ENCODE measurements around the gene ALPG.
"Not testable (repeated sequence)": the region's sequence is repeated elsewhere in the genome, so short reads cannot be mapped to it uniquely, and the experiment has no call there.

The ALPG gene

DNA sequence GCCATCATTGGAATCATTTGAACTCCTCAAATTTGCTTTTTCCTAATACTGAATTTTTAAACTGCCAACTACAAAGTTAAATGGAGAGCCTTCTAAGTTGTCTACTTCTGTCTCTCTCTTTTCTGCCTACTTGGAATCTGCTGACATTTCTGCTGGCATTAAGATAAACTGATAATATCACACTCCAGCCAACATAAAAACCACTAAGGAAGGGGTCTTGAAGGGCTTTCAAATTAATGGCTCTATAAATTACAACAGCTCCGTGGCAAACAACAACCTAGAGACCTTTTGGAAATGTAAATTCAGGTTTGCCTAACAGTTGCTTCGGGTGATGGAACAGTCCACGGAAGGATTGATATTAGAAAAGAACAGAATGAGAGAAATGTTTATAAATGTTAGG, 16.0 kb upstream of the ALPG start:
- POLR2A ChIA-PET: no interaction called here
- no peak for DNase-seq (ENCODE audit: extremely low spot score)
- TF ChIP-seq, protein P1, sequence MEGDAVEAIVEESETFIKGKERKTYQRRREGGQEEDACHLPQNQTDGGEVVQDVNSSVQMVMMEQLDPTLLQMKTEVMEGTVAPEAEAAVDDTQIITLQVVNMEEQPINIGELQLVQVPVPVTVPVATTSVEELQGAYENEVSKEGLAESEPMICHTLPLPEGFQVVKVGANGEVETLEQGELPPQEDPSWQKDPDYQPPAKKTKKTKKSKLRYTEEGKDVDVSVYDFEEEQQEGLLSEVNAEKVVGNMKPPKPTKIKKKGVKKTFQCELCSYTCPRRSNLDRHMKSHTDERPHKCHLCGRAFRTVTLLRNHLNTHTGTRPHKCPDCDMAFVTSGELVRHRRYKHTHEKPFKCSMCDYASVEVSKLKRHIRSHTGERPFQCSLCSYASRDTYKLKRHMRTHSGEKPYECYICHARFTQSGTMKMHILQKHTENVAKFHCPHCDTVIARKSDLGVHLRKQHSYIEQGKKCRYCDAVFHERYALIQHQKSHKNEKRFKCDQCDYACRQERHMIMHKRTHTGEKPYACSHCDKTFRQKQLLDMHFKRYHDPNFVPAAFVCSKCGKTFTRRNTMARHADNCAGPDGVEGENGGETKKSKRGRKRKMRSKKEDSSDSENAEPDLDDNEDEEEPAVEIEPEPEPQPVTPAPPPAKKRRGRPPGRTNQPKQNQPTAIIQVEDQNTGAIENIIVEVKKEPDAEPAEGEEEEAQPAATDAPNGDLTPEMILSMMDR (IDR thresholded peaks at IDR 0.05; ENCODE audit: control extremely low read depth, extremely low read depth, low read depth, missing control alignments): no peak
- CTCF ChIA-PET: interaction anchor here (0.7 to 1.4 kb wide), 2 partner anchors 48 to 490 kb away, joined by 3 read pairs; no protein-coding TSS in a partner anchor

DNA sequence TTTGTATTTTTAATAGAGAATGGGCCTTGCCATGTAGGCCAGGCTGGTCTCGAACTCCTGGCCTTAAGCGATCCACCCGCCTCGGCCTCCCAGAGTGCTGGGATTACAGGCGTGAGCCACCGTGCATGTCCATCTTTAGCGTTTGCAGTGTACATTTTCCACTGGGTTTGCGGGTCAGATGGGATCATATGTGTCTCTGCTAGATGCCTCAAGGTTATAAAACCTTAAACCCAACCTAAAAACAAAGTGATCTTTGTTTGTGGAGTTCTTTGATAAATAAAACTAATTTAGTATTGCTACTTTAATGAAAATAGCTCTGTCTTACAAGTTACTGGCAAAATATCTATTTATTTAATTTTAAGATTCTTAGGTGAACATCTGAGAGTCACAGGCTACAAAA, 13.1 kb upstream of the ALPG start:
- TF ChIP-seq, protein P1 (IDR thresholded peaks at IDR 0.05; ENCODE audit: control extremely low read depth, extremely low read depth, low read depth, missing control alignments): no peak
- DNase-seq (ENCODE audit: extremely low spot score): no peak
- CTCF ChIA-PET: no interaction called here
- POLR2A ChIA-PET: no interaction called here

DNA sequence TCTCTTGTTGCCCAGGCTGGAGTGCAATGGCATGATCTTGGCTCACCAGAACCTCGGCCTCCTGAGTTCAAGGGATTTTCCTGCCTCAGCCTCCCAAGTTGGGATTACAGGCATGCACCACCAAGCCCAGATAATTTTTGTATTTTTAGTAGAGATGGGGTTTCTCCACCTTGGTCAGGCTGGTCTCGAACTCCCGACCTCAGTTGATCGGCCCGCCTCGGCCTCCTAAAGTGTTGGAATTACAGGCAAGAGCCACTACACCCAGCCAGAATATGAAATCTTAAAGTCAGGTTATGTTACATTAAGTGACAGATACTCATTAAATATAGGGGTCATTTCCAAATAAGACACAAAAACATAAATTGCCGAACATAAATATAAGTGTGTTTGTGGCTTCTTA, 12.2 kb upstream of the ALPG start:
- POLR2A ChIA-PET, CTCF ChIA-PET: not testable (repeated sequence)

DNA sequence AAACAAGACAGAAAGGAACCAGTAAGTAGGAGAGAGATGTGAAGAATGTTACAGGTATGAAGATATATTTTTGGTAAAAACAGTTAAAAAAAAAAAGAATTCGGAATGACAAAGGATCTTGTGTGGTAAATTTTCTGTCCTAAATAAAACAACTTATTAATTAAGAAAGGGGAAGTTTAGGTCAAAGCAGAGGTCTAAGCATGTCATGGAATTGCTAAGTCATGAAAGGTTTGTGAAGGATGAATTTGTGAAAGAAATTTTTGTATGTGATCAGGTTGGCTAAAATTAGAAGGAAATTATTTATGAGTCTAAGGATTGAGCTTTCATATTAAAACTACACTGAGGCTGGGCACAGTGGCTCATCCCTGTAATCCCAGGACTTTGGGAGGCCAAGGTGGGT, 11.1 kb upstream of the ALPG start:
- POLR2A ChIA-PET: no interaction called here
- no peak for DNase-seq (ENCODE audit: extremely low spot score)
- TF ChIP-seq, protein P1 (IDR thresholded peaks at IDR 0.05; ENCODE audit: control extremely low read depth, extremely low read depth, low read depth, missing control alignments): no peak
- CTCF ChIA-PET: interaction anchor here (0.9 to 1.0 kb wide), 2 partner anchors 11 to 495 kb away, joined by 3 read pairs; no protein-coding TSS in a partner anchor

More for the DNA sequence above, 12.2 kb upstream of the ALPG start:
- DNase-seq (ENCODE audit: extremely low spot score): not testable (repeated sequence)

DNA sequence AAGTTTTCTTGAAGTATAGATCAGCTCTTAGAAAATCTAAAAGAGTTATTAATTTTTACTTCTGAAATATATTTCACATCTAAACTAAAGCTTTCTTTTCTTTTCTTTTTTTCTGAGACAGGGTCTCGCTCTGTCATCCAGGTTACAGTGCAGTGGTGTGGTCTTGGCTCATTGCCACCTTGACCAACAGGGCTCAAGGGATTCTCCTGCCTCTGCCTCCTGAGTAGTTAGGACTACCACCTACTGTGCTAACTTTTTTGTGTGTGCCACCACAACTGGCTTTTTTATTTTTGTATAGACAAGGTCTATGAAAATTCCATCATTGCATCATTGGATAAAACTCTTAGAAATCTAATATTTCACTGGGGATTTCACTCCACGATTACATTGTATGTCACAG, 10.0 kb upstream of the ALPG start:
- TF ChIP-seq, protein P1 (IDR thresholded peaks at IDR 0.05; ENCODE audit: control extremely low read depth, extremely low read depth, low read depth, missing control alignments): no peak
- ChIA-PET CTCF (interaction anchor here (1.0 to 1.6 kb wide), 3 partner anchors 23 to 513 kb away, joined by 3 read pairs; no protein-coding TSS in a partner anchor), POLR2A (no interaction called here)
- no peak for DNase-seq (ENCODE audit: extremely low spot score)

DNA sequence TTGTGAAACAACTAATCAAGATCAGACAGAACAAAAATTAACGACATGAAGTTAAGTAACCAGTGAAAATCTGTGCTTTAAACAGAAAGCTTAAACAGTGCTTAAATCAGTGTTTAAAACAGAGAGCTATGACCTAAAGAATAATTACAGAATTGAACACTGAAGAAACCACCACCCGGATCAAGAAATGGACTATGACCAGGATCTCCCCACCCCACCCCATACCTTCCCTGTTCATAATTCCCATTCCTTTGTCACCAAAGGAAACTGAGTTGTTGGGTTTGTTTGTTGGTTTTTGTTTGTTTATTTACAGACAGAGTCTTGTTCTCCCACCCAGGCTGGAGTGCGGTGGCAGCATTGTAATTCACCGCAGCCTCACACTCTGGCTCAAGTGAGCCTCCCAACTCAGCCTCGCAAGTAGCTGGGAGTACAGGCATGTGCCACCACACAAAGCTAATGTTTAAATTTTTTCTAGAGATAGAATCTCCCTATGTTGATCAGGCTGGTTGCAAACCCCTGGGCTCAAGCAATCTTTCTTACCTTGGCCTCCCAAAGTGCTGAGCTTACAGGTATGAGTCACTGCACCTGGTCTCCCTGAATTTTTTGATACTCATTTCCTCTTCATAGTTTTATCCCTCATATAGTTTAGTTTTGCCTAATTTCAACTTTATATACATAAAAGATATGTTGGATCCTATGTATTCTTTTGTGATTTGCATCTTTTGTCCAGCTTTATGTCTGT, 8.2 kb upstream of the ALPG start:
- no peak for DNase-seq (ENCODE audit: extremely low spot score)
- POLR2A ChIA-PET: no interaction called here
- CTCF ChIA-PET: no interaction called here
- TF ChIP-seq, protein P1 (IDR thresholded peaks at IDR 0.05; ENCODE audit: control extremely low read depth, extremely low read depth, low read depth, missing control alignments): no peak

DNA sequence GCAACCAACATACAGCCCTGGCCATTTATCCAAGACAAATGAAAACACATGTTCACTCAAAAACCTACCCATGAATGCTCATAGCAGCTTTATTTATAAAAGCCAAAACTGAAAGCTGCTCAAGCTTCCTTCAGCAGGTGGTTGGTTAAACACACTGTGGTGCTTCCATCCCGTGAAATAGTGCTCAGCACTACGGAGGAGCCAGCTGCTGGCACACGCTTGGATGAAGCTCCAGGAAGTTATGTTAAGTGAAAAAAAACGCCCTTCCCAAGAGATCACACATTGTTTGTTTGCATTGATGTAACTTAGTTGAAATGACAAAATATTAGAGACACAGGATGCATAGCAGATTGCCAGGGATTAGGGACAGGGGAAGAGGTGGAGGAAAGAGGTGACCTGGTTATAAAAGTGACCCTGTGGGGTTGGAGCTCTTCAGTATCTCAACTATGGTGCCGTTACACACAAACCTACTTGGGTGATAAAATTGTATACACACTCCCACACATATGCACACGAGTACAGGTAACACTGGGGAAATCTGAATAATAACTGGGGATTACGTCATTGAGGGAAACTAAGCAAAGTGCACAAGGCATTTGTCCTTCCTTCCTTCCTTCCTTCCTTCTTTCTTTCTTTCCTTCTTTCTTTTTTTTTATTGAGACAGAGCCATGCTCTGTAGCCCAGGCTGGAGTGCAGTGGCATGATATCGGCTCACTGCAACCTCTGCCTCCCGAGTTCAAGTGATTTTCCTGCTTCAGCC, 6.2 kb upstream of the ALPG start:
- TF ChIP-seq, protein P1 (IDR thresholded peaks at IDR 0.05; ENCODE audit: control extremely low read depth, extremely low read depth, low read depth, missing control alignments): no peak
- ChIA-PET CTCF (interaction anchor here (0.8 to 1.6 kb wide), 3 partner anchors 9 to 494 kb away, joined by 5 read pairs; no protein-coding TSS in a partner anchor), POLR2A (no interaction called here)
- DNase-seq (ENCODE audit: extremely low spot score): no peak

Measured in GM10248 (cell line).